ENCODE data around the gene ST7L. TPM values are rescaled to one million over a fixed set of nuclear protein-coding genes. Genes with fewer than 3 reads are reported as not detected.
A peak's percentile ranks its signal among the peaks of the same experiment; 100 is the strongest.

ST7L gene
- total and polyA plus RNA-seq, 9 of the 15 experiments (the other 6 are each of a cell fraction or from before 2014, with no cell fraction given), result 9.0 to 32.5 (median 26.6) TPM

- TF ChIP-seq REST (IDR thresholded peaks at IDR 0.05; ENCODE audit: borderline replicate concordance), result 0 out of 2 replicates have a peak, but pooled peaks have one; percentile 3
- no peak for TF ChIP-seq REST (CRISPR knock-in tag; IDR thresholded peaks at IDR 0.05; ENCODE audit: low read depth)
- TF ChIP-seq CTBP1 (IDR thresholded peaks at IDR 0.05; ENCODE audit: borderline replicate concordance), result peak; percentile 86
- TF ChIP-seq RNF2 (IDR thresholded peaks at IDR 0.05), result no peak
- peak in 1 of 2 experiments; percentile 52 for TF ChIP-seq AFF1 (IDR thresholded peaks at IDR 0.05; ENCODE audit: low read depth in 1 of 2, partially characterized antibody in 2 of 2)
- TF ChIP-seq ZNF76 (CRISPR knock-in tag; IDR thresholded peaks at IDR 0.05; ENCODE audit: borderline replicate concordance), result no peak
- TF ChIP-seq HOXB6 (CRISPR knock-in tag; IDR thresholded peaks at IDR 0.05; ENCODE audit: borderline replicate concordance), result no peak
- 0 out of 4 replicates have a peak, but pooled peaks of 1 of the 2 experiments have one; percentile 43 for TF ChIP-seq TBL1XR1 (IDR thresholded peaks at IDR 0.05; ENCODE audit: low read length in 2 of 2)
- no peak for TF ChIP-seq ELF4 (CRISPR knock-in tag; IDR thresholded peaks at IDR 0.05)
- no peak for TF ChIP-seq HINFP (tag; conservative IDR thresholded peaks at IDR 0.05; ENCODE audit: low read depth)
- TF ChIP-seq MLLT1 (IDR thresholded peaks at IDR 0.05), result no peak
- TF ChIP-seq EWSR1 (IDR thresholded peaks at IDR 0.05; ENCODE audit: borderline replicate concordance, low read depth, partially characterized antibody), result no peak
These were observed 43.7 kb downstream of the ST7L start (continued) for GRCh38 chr1:112575154-112575804.

Data from K562 (cell line).